ENCODE data around the gene ZBTB20. TPM values are rescaled to one million over a fixed set of nuclear protein-coding genes. Genes with fewer than 3 reads are reported as not detected.

The ZBTB20 gene
- total and polyA plus RNA-seq, 4 donors = 0.88 to 83.2 (median 20.4) TPM

GRCh38 chr3:114649331-114649730 lies 497.8 kb downstream of the ZBTB20 start:
- DNase-seq (ENCODE audit: low spot score) = no peak
- Histone ChIP-seq H3K9me3 (ENCODE audit: control insufficient read depth in 4 of 4, low read length in 3 of 4) (no peaks in the 10 kb centered on the region), H3K4me1 (ENCODE audit: control insufficient read depth in 4 of 4, insufficient read depth in 4 of 4, low read length in 3 of 4) (no peaks in the 10 kb centered on the region), H3K36me3 (ENCODE audit: control insufficient read depth in 4 of 4, insufficient read depth in 3 of 4, low read depth in 1 of 4, low read length in 3 of 4) (no peaks in the 10 kb centered on the region), H3K4me3 (ENCODE audit: low read depth in 1 of 3, low read length in 3 of 3) (no peak overlapping the region), H3K9ac (ENCODE audit: low read depth in 1 of 2, low read length in 2 of 2) (no peak overlapping the region), H3K27me3 (ENCODE audit: control insufficient read depth in 4 of 4, insufficient read depth in 4 of 4, low read length in 3 of 4) (no peaks in the 10 kb centered on the region), H3K27ac (ENCODE audit: low read depth in 1 of 2, low read length in 2 of 2) (no peak overlapping the region)
- TF ChIP-seq MAX (IDR thresholded peaks at IDR 0.05) = no peak
- no peak for TF ChIP-seq HNF4A (conservative IDR thresholded peaks at IDR 0.05)
- TF ChIP-seq NR2F2 (IDR thresholded peaks at IDR 0.05) = no peak
- TF ChIP-seq REST (IDR thresholded peaks at IDR 0.05) = no peak
- TF ChIP-seq GABPA (IDR thresholded peaks at IDR 0.05 in 1 of 2, conservative IDR thresholded peaks at IDR 0.05 in 1 of 2) = no peak
- TF ChIP-seq CTCF (IDR thresholded peaks at IDR 0.05; ENCODE audit: low read depth, low read length, missing input control) = no peak
- TF ChIP-seq HNF4G (IDR thresholded peaks at IDR 0.05) = no peak
- no peak for TF ChIP-seq ATF3 (IDR thresholded peaks at IDR 0.05)
- no peak for TF ChIP-seq RXRA (IDR thresholded peaks at IDR 0.05)
- no peak for TF ChIP-seq JUND (IDR thresholded peaks at IDR 0.05)
- TF ChIP-seq ZBTB33 (IDR thresholded peaks at IDR 0.05) = no peak
- TF ChIP-seq TAF1 (conservative IDR thresholded peaks at IDR 0.05) = no peak
- TF ChIP-seq EGR1 (IDR thresholded peaks at IDR 0.05; ENCODE audit: low read depth in 2 of 2) = no peak
- no peak for TF ChIP-seq RAD21 (IDR thresholded peaks at IDR 0.05)
- no peak for TF ChIP-seq SP1 (IDR thresholded peaks at IDR 0.05)
- TF ChIP-seq FOXA1 (IDR thresholded peaks at IDR 0.05) = no peak
- no peak for TF ChIP-seq YY1 (IDR thresholded peaks at IDR 0.05)
- TF ChIP-seq FOXA2 (IDR thresholded peaks at IDR 0.05) = no peak

Data from liver (tissue), 9 donors.